GM19463 (cell line): ENCODE results near the gene PTGES2.
"Not testable (repeated sequence)": the region's sequence is repeated elsewhere in the genome, so short reads cannot be mapped to it uniquely, and the experiment has no call there.

Experiments
- ATAC-seq: cut with Tn5 transposase; IDR thresholded peaks from one replicate; pipeline ENCODE4 v1.9.1; 2021; ENCODE audit warnings: mild to moderate bottlenecking, moderate library complexity; ENCODE audit not compliant: unreplicated experiment

Gene PTGES2

GRCh38 chr9:128139621-128140020, 12.1 kb upstream of the PTGES2 start:
- no peak for ATAC-seq

GRCh38 chr9:128138001-128138400, 10.5 kb upstream of the PTGES2 start:
- ATAC-seq = no peak

- no peak for ATAC-seq
Observed at GRCh38 chr9:128136816-128137793, 9.6 kb upstream of the PTGES2 start.

DNA sequence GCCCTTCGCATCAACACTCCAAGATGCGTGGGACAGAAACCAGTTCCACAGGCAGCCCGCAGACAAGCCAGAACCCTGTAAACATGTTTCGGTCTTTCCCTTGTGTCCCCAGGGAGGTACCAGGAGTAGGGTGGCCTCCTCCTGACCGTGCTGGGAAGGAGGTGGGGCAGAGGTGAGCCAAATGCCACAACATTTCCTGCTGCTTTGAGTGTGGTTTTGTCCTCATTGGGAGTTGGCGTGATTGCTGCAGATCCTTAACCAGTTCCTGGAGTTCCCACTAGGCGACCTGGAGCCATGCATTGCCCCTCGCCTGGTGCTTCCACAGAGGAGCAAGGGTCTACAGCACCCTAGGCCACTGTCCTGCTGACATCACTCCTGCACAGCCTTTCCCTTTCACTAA, 8.0 kb upstream of the PTGES2 start:
- ATAC-seq = not testable (repeated sequence)

- not testable (repeated sequence) for ATAC-seq
Observed at GRCh38 chr9:128132139-128132538, 4.6 kb upstream of the PTGES2 start.

GRCh38 chr9:128131346-128131745, 3.8 kb upstream of the PTGES2 start:
- not testable (repeated sequence) for ATAC-seq

- not testable (repeated sequence) for ATAC-seq
Observed at GRCh38 chr9:128130651-128131050, 3.1 kb upstream of the PTGES2 start.

DNA sequence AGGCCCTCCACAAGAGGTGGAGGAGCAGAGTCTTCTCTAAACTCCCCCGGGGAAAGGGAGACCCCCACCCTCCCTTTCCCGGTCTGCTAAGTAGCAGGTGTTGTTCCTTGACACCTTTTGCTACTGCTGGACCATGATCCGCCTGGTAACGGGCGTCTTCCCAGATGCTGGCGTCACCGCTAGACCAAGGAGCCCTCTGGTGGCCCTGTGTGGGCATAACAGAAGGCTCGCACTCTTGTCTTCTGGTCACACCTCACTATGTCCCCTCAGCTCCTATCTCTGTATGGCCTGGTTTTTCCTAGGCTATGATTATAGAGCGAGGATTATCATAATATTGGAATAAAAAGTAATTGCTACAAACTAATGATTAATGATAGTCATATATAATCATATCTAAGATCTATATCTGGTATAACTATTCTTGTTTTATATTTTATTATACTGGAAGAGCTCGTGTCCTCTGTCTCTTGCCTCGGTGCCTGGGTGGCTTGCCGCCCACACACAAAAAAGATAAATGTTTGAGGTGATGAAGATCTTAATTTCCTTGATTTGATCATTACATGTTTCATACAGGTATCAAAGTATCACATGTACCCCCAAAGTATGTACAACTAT, 2.6 kb upstream of the PTGES2 start:
- ATAC-seq = not testable (repeated sequence)

- no peak for ATAC-seq
Observed at GRCh38 chr9:128128836-128129590, 1.5 kb upstream of the PTGES2 start.

DNA sequence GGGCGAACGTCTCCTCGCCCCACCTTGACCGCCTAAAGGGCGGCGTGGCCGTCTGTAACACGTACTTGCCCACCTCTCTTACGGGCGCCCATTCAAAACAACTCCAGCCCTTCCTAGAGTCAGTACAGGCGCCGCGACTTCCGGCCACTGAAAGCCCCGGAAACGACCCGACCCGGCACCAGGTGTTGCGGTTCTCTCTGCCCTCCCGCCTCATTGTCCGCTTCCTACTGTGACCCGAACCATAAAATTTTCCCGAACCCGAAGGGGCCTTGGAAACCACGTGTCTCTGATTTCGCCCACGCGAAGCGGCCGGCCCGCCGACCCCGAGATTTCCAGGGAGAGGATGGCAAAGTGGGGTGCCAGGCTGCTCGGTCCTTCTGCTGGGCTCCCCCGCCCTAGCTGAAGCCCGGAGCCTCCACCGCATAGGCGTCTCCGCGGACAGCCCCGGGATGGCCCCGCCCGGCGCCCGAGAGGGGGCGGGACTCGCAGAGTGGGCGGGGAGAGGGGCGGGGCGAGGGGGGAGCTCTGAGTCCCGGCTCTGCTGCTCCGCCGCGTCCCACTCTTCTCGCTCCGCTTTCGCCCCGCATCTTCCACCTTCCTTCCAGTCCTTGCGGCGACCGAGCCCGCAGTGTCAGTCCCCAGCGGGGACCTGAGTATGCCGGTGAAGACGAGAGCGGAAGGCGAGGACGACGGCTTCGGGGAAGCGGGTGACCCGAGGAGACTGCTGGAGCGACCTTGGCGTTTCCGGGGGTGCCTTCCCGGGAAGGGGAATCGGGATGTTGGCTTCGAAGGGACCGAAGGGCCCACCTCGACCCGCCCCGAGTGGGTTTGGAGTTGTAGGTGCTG, 684 bp upstream of the PTGES2 start:
- peak; percentile 62 for ATAC-seq

DNA sequence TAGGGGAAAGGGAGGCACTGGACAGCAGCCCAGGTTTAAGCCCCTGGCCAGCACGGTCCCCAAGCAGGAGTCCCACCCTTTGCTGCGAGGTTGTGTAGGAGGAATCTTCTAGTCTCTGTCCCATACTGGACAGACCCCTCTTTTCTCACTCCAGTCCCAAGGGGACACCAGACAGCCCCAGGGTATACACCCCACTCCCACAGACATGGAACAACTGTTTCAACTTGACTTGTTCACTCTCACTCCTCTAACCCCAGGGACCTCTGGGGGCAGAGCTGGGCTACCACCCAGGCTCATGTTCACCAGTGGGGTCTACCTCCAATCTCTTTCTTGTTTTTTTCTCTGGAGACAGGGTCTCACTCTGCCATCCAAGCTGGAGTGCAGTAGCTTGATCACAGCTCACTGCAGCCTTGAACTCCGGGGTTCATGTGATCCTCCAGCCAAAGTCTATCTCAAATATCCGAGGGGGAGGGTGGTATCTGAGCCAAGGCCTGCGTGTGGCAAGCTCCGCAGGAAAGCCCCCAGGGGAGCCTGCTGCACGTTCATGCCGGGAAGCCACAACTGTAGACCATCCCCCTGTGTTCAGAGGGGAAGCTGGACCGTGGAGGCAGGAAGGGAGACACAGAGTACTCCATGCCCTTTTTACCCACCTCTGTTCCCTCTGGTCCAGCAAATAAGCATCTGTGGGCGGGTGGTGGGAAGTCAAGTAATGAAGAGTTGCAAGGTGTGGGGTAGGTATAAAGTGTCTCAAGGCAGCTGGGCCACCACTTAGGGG, 1.8 kb downstream of the PTGES2 start:
- no peak for ATAC-seq

GRCh38 chr9:128124873-128125579, 2.5 kb downstream of the PTGES2 start:
- ATAC-seq = no peak

- ATAC-seq = no peak
Observed at GRCh38 chr9:128124451-128124850, 3.1 kb downstream of the PTGES2 start.

DNA sequence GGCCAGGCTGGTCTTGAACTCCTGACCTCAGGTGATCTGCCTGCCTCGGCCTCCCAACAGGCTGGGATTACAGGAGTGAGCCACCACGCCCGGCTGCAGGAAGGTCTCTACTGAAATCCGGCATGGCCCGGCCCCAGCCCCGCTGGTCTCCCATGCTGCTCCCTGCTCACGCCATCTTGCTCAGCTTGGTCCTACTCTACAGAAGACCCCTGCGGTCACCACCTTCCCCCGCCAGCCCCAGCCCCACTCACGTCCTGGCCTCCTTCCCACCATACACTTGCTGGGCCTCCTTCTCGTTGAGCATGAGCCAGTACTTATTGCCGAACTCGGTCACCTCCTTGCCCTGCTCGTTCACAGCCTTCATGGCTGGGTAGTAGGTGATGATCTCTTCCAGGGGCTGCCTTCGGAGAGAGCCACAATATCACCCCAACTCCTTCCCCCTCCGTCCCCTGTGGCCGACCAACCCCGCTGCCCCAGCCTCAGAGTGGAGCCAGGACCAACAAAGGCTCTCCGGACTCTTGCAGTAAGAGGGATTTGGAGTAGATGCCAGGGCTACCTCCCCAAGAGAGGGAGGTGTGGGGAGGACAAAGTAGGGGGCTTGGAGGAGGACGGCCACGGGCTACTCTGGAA, 4.0 kb downstream of the PTGES2 start:
- no peak for ATAC-seq

- ATAC-seq = no peak
Observed at GRCh38 chr9:128122809-128123175, 4.7 kb downstream of the PTGES2 start.

GRCh38 chr9:128121924-128122808, 5.4 kb downstream of the PTGES2 start:
- no peak for ATAC-seq

GRCh38 chr9:128121466-128121810, 6.1 kb downstream of the PTGES2 start:
- no peak for ATAC-seq
